Measurements from ENCODE around the gene SCAF11.

- TF ChIP-seq CTCF (IDR thresholded peaks at IDR 0.05) (no peak), EP300 (IDR thresholded peaks at IDR 0.05) (no peak)
Observed at GRCh38 chr12:45934956-45935355, 55.4 kb downstream of the SCAF11 start.

Measured in suprapubic skin (tissue), 3 donors.